ENCODE measurements around the gene NDUFS2.
A peak's percentile ranks its signal among the peaks of the same experiment; 100 is the strongest.

The NDUFS2 gene

DNA sequence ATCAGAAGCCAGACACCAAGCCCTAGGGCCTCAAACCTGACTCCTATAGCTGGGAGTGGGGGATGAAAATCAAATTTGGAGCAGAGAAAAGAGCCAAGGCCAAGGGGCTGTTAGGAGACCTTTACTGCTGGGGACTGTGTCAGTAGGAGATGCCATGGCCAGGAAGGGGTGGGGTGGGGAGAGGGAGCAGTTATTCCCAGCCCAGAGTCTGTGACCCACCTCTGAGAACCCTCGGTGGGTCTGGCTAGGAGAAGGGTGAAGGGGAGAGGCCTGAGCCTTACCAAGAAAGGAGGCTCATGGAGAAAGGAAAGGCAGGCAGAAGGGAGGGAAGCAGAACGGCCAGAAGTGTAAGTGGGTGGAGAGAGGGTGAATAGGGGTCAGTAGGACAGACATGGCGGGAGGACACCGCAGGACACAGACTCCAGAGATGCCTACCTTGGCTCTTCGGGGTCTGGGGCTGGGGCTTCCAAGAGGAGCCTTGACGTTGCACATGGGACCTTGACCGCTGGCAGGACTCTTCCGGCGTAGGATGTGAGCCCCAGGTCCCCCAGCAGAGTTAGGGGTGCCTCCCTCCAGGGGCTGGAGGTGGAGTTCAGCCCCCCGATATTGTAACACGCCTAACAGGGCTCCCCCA, 4.5 kb upstream of the NDUFS2 start:
- Histone ChIP-seq H3K36me3 (ENCODE audit: insufficient read depth, low read length) (no peaks in the 10 kb centered on the region), H3K9me3 (replicated peaks; ENCODE audit: low read length) (no peaks in the 10 kb centered on the region), H3K9ac (ENCODE audit: low read depth, low read length) (peak overlapping the region; percentile 77), H3K4me3 (ENCODE audit: low read length) (peak overlapping the region; percentile 60), H3K4me1 (ENCODE audit: control insufficient read depth, insufficient read depth, low read length) (peaks cover 57% of the 10 kb centered on the region), H3K27me3 (ENCODE audit: control insufficient read depth, insufficient read depth, low read length) (no peaks in the 10 kb centered on the region), H3K4me2 (ENCODE audit: low read length) (peak overlapping the region; percentile 81)

DNA sequence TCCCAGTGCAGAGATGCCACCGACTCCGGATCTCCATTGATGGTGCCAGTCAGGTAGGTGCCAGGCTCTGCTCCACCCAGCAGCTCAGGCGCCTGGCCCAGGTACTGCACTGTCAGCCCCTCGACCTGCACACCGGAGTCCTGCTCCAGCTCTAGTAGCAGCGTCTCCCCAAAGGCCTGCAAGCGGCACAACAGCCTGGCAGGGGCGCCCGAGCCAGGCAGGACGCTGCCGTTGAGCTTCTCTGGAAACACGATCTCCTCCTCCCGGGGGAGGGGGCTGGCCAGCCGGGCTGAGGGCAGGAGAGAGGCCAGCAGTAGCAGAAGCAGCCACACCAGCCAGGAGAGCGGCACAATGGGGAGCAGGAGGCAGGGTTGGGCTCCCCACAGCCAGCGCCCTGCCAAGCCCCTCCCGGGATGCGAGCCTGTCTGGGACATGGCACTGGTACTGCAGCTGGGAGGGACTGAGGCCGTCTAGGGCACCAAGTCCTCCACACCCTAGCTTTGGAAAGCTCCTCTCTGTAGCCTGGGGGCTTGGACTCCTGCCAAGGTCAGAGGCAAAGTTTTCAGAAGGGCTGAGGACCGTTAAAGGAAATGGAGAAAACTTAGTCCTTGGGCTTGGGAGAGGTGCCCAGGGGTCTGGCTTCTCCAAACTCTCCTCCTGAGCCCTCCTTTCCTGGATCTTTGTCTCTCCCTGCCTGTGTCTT, 3.8 kb upstream of the NDUFS2 start:
- peak overlapping the region; percentile 81 for H3K4me2 ChIP-seq (ENCODE audit: low read length)
- H3K4me1 ChIP-seq (ENCODE audit: control insufficient read depth, insufficient read depth, low read length): peaks cover 57% of the 10 kb centered on the region
- no peaks in the 10 kb centered on the region for H3K36me3 ChIP-seq (ENCODE audit: insufficient read depth, low read length)
- H3K27me3 ChIP-seq (ENCODE audit: control insufficient read depth, insufficient read depth, low read length): no peaks in the 10 kb centered on the region
- H3K4me3 ChIP-seq (ENCODE audit: low read length): peak overlapping the region; percentile 60
- H3K9me3 ChIP-seq (replicated peaks; ENCODE audit: low read length): no peaks in the 10 kb centered on the region
- H3K9ac ChIP-seq (ENCODE audit: low read depth, low read length): peak overlapping the region; percentile 77

GRCh38 chr1:161198897-161199431, 3.2 kb upstream of the NDUFS2 start, which contains the start of gene ADAMTS4:
ADAMTS4 (minus strand) TSS chr1:161199054; CDS start chr1:161198627, 427 bp downstream.
- peak within 1 kb of the TSS; percentile 60 for H3K4me3 ChIP-seq (ENCODE audit: low read length)
- H3K4me1 ChIP-seq (ENCODE audit: control insufficient read depth, insufficient read depth, low read length): peaks cover 56% of the 10 kb centered on the region
- H3K9me3 ChIP-seq (replicated peaks; ENCODE audit: low read length): no peaks in the 10 kb centered on the region
- H3K9ac ChIP-seq (ENCODE audit: low read depth, low read length): peak within 1 kb of the TSS; percentile 77
- H3K4me2 ChIP-seq (ENCODE audit: low read length): peak within 1 kb of the TSS; percentile 81
- H3K36me3 ChIP-seq (ENCODE audit: insufficient read depth, low read length): peaks cover 5% of the 10 kb centered on the region
- no peaks in the 10 kb centered on the region for H3K27me3 ChIP-seq (ENCODE audit: control insufficient read depth, insufficient read depth, low read length)

GRCh38 chr1:161199506-161200139, 2.5 kb upstream of the NDUFS2 start:
- peaks cover 11% of the 10 kb centered on the region for H3K36me3 ChIP-seq (ENCODE audit: insufficient read depth, low read length)
- peaks cover 55% of the 10 kb centered on the region for H3K4me1 ChIP-seq (ENCODE audit: control insufficient read depth, insufficient read depth, low read length)
- H3K4me2 ChIP-seq (ENCODE audit: low read length): peak overlapping the region; percentile 81
- H3K27me3 ChIP-seq (ENCODE audit: control insufficient read depth, insufficient read depth, low read length): no peaks in the 10 kb centered on the region
- H3K9ac ChIP-seq (ENCODE audit: low read depth, low read length): no peak overlapping the region
- peak overlapping the region; percentile 60 for H3K4me3 ChIP-seq (ENCODE audit: low read length)
- no peaks in the 10 kb centered on the region for H3K9me3 ChIP-seq (replicated peaks; ENCODE audit: low read length)

GRCh38 chr1:161200421-161200991, 1.7 kb upstream of the NDUFS2 start:
- Histone ChIP-seq H3K4me3 (ENCODE audit: low read length) (no peak overlapping the region), H3K4me1 (ENCODE audit: control insufficient read depth, insufficient read depth, low read length) (peaks cover 55% of the 10 kb centered on the region), H3K4me2 (ENCODE audit: low read length) (no peak overlapping the region), H3K36me3 (ENCODE audit: insufficient read depth, low read length) (peaks cover 15% of the 10 kb centered on the region), H3K9me3 (replicated peaks; ENCODE audit: low read length) (no peaks in the 10 kb centered on the region), H3K9ac (ENCODE audit: low read depth, low read length) (peak overlapping the region; percentile 97), H3K27me3 (ENCODE audit: control insufficient read depth, insufficient read depth, low read length) (no peaks in the 10 kb centered on the region)

- Histone ChIP-seq H3K9ac (ENCODE audit: low read depth, low read length) (peak overlapping the region; percentile 97), H3K27me3 (ENCODE audit: control insufficient read depth, insufficient read depth, low read length) (no peaks in the 10 kb centered on the region), H3K4me3 (ENCODE audit: low read length) (peak overlapping the region; percentile 90), H3K36me3 (ENCODE audit: insufficient read depth, low read length) (peaks cover 19% of the 10 kb centered on the region), H3K4me2 (ENCODE audit: low read length) (peak overlapping the region; percentile 82), H3K9me3 (replicated peaks; ENCODE audit: low read length) (no peaks in the 10 kb centered on the region), H3K4me1 (ENCODE audit: control insufficient read depth, insufficient read depth, low read length) (peaks cover 55% of the 10 kb centered on the region)
Observed at GRCh38 chr1:161200992-161201835, 953 bp upstream of the NDUFS2 start.

DNA sequence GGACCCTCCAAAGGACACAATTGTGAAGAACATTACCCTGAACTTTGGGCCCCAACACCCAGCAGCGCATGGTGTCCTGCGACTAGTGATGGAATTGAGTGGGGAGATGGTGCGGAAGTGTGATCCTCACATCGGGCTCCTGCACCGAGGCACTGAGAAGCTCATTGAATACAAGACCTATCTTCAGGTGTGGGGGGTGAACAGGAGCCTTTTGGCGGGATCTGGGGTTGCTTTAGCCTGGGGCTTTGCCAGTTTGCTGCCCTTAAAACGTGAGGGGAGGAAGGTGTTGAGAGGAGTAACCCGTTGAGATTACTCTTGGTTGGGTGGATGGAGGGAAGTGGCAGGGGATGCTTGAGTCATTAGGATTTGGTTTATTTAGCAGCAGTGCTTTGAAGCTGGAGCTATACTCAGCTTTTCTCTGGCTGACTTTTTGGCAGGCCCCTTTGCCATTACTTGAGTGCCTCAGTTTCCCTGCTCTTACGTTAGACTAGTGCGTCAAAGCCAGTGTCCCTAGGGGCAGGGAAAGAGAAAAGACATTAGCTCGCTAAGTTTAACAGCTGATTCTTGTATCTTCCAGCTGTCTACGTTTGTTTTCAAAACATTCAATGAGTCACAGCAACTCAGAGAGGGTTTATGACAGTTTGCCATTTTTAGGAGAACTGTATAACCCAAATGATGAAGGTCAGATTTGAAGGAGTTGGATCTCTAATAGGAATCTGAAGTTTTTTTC, 4.4 kb downstream of the NDUFS2 start:
- Histone ChIP-seq H3K36me3 (ENCODE audit: insufficient read depth, low read length) (peaks cover 61% of the 10 kb centered on the region), H3K9ac (ENCODE audit: low read depth, low read length) (peak overlapping the region; percentile 43), H3K4me1 (ENCODE audit: control insufficient read depth, insufficient read depth, low read length) (peaks cover 22% of the 10 kb centered on the region), H3K9me3 (replicated peaks; ENCODE audit: low read length) (no peaks in the 10 kb centered on the region), H3K4me2 (ENCODE audit: low read length) (peak overlapping the region; percentile 16), H3K27me3 (ENCODE audit: control insufficient read depth, insufficient read depth, low read length) (no peaks in the 10 kb centered on the region), H3K4me3 (ENCODE audit: low read length) (no peak overlapping the region)

- H3K27me3 ChIP-seq (ENCODE audit: control insufficient read depth, insufficient read depth, low read length): no peaks in the 10 kb centered on the region
- H3K4me2 ChIP-seq (ENCODE audit: low read length): peak overlapping the region; percentile 16
- H3K4me1 ChIP-seq (ENCODE audit: control insufficient read depth, insufficient read depth, low read length): peaks cover 18% of the 10 kb centered on the region
- peak overlapping the region; percentile 43 for H3K9ac ChIP-seq (ENCODE audit: low read depth, low read length)
- no peak overlapping the region for H3K4me3 ChIP-seq (ENCODE audit: low read length)
- H3K36me3 ChIP-seq (ENCODE audit: insufficient read depth, low read length): peaks cover 67% of the 10 kb centered on the region
- no peaks in the 10 kb centered on the region for H3K9me3 ChIP-seq (replicated peaks; ENCODE audit: low read length)
Observed at GRCh38 chr1:161207173-161207572, 5.0 kb downstream of the NDUFS2 start.

DNA sequence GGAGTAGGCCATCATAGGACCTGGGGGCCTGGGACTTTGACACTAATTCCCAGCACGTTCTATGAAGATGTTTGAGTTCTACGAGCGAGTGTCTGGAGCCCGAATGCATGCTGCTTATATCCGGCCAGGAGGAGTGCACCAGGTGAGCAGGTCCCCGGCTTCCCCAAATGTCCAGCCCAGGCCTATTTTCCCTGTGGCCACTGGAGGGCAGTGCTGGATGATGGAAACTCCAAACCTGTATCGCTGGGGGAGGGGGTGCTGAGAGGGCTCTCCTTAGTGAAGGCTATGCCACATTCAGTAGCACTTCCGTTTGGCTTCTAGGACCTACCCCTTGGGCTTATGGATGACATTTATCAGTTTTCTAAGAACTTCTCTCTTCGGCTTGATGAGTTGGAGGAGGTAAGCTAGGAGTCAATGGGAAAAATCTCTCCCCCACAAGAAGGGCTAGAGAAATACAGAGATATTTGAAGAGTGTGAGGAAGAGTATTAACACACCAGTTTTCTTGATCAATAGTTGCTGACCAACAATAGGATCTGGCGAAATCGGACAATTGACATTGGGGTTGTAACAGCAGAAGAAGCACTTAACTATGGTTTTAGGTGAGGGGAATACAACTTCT, 7.7 kb downstream of the NDUFS2 start:
- Histone ChIP-seq H3K4me3 (ENCODE audit: low read length) (no peak overlapping the region), H3K36me3 (ENCODE audit: insufficient read depth, low read length) (peaks cover 79% of the 10 kb centered on the region)

GRCh38 chr1:161214369-161214768, 12.2 kb downstream of the NDUFS2 start:
- H3K36me3 ChIP-seq (ENCODE audit: insufficient read depth, low read length): peaks cover 55% of the 10 kb centered on the region
- no peak overlapping the region for H3K4me2 ChIP-seq (ENCODE audit: low read length)
- no peaks in the 10 kb centered on the region for H3K27me3 ChIP-seq (ENCODE audit: control insufficient read depth, insufficient read depth, low read length)
- H3K9me3 ChIP-seq (replicated peaks; ENCODE audit: low read length): no peaks in the 10 kb centered on the region
- H3K4me1 ChIP-seq (ENCODE audit: control insufficient read depth, insufficient read depth, low read length): peaks cover 22% of the 10 kb centered on the region
- no peak overlapping the region for H3K4me3 ChIP-seq (ENCODE audit: low read length)
- no peak overlapping the region for H3K9ac ChIP-seq (ENCODE audit: low read depth, low read length)

More for the DNA sequence above, 7.7 kb downstream of the NDUFS2 start:
- Histone ChIP-seq H3K9ac (ENCODE audit: low read depth, low read length) (no peak overlapping the region), H3K4me2 (ENCODE audit: low read length) (no peak overlapping the region), H3K9me3 (replicated peaks; ENCODE audit: low read length) (no peaks in the 10 kb centered on the region), H3K4me1 (ENCODE audit: control insufficient read depth, insufficient read depth, low read length) (peaks cover 12% of the 10 kb centered on the region), H3K27me3 (ENCODE audit: control insufficient read depth, insufficient read depth, low read length) (no peaks in the 10 kb centered on the region)
